GM12878 (cell line): ENCODE data around the gene DQX1. TPM values are rescaled to one million over a fixed set of nuclear protein-coding genes. Genes with fewer than 3 reads are reported as not detected.
"Not testable (repeated sequence)": the region's sequence is repeated elsewhere in the genome, so short reads cannot be mapped to it uniquely, and the experiment has no call there.

Experiments used
- ATAC-seq: fragments of 200-7000 bp; cut with Tn5 transposase; 3 replicates; pipeline ENCODE4 v1.9.1; 2020; ENCODE audit warnings: mild to moderate bottlenecking, moderate library complexity
- BruUV-seq: library from RNA; stranded (reverse); fragments of 400-500 nt; replicated peaks from 2 replicates; lab custom pipeline; 2021; lab: Mats Ljungman, UMichigan
- CTCF ChIA-PET: fragments of 300-600 bp; sonication (Branson Sonifier 250); formaldehyde crosslinking; extraction: SDS; loops from one replicate; lab custom pipeline; 2021; ENCODE audit warnings: inconsistent platforms; lab: Yijun Ruan, JAX
- POLR2A ChIA-PET: fragments of 350-600 bp; formaldehyde crosslinking; extraction: SDS; loops from one replicate; lab custom pipeline; 2021; ENCODE audit warnings: inconsistent platforms; lab: Charles Lee
- RAD21 ChIA-PET: fragments of 300-600 bp; sonication (Branson Sonifier 250); formaldehyde crosslinking; loops from one replicate; lab custom pipeline; 2023; ENCODE audit warnings: antibody characterized with exemption; ENCODE audit not compliant: unreplicated experiment; lab: Charles Lee
- SMC1A ChIA-PET: fragments of 300-600 bp; sonication (Branson Sonifier 250); formaldehyde crosslinking; loops from one replicate; lab custom pipeline; 2023; ENCODE audit not compliant: unreplicated experiment, uncharacterized antibody; lab: Charles Lee
- DNase-seq: peaks from one replicate; pipeline ENCODE4 v3.0.0-alpha.2; 2011; ENCODE audit warnings: low read depth, low spot score
- FAIRE-seq: peaks from 3 replicates; lab custom pipeline; 2011; peaks lifted over from hg19 to GRCh38; lab: Jason Lieb, UNC
- H2AFZ ChIP-seq: 2 replicates; pipeline ENCODE4 v1.6.0; 2011; ENCODE audit warnings: low read depth, low read length, control low read depth; ENCODE audit not compliant: control insufficient read depth
- H3K27ac ChIP-seq: 2 replicates; pipeline ENCODE4 v1.5.1; 2011; ENCODE audit warnings: control low read depth; ENCODE audit not compliant: control insufficient read depth, insufficient read depth
- H3K27me3 ChIP-seq, 2 experiments: replicated peaks in 1 of 2; 2 replicates each; pipeline versions ENCODE4 v1.6.0 to v1.6.1; 2011; ENCODE audit warnings: low read length in 1 of 2; ENCODE audit not compliant: control insufficient read depth in 2 of 2, insufficient read depth in 2 of 2
- H3K36me3 ChIP-seq, 2 experiments: 2 replicates each; pipeline ENCODE4 v1.5.1; 2011; ENCODE audit warnings: low read length in 1 of 2; ENCODE audit not compliant: control insufficient read depth in 2 of 2, insufficient read depth in 2 of 2
- H3K4me1 ChIP-seq: 2 replicates; pipeline ENCODE4 v1.6.1; 2011; ENCODE audit warnings: mild to moderate bottlenecking, low read length, moderate library complexity, mixed read lengths; ENCODE audit not compliant: control insufficient read depth, insufficient read depth
- H3K4me2 ChIP-seq: 2 replicates; pipeline ENCODE4 v1.6.0; 2011; ENCODE audit warnings: control low read depth; ENCODE audit not compliant: control insufficient read depth, insufficient read depth
- H3K4me3 ChIP-seq: fragments of 200-600 bp; sonication (generic); 2 replicates; pipeline ENCODE4 v1.5.1; 2016
- H3K79me2 ChIP-seq: 2 replicates; pipeline ENCODE4 v1.6.0; 2011; ENCODE audit warnings: low read length; ENCODE audit not compliant: control insufficient read depth, insufficient read depth
- H3K9ac ChIP-seq: 2 replicates; pipeline ENCODE4 v1.8.0; 2011; ENCODE audit warnings: low read length, control low read depth, mixed read lengths; ENCODE audit not compliant: control insufficient read depth, insufficient read depth
- H3K9me3 ChIP-seq: replicated peaks from 3 replicates; pipeline ENCODE4 v1.5.1; 2011; ENCODE audit warnings: mild to moderate bottlenecking, low read length; ENCODE audit not compliant: control insufficient read depth, insufficient read depth
- H4K20me1 ChIP-seq: 2 replicates; pipeline ENCODE4 v1.6.0; 2011; ENCODE audit not compliant: control insufficient read depth, insufficient read depth
- CBX3 ChIP-seq: fragments of 200-600 bp; sonication (generic); IDR thresholded peaks from 2 replicates; pipeline ENCODE4 v1.6.1; 2016; ENCODE audit warnings: low read depth, borderline replicate concordance
- CHD2 ChIP-seq: IDR thresholded peaks from 2 replicates; pipeline ENCODE4 v1.6.1; 2011; ENCODE audit warnings: low read depth, low read length, improper control_type of control experiment, borderline replicate concordance
- ESRRA ChIP-seq: IDR thresholded peaks from 2 replicates; pipeline ENCODE4 v1.6.1; 2012; ENCODE audit warnings: mild to moderate bottlenecking, low read length, improper control_type of control experiment
- FOS ChIP-seq: IDR thresholded peaks from 3 replicates; pipeline ENCODE4 v1.6.1; 2011; ENCODE audit warnings: borderline replicate concordance; ENCODE audit not compliant: insufficient read length; ENCODE audit errors: extremely low read depth
- HDGF ChIP-seq: fragments of 450-650 bp; IDR thresholded peaks from 2 replicates; pipeline ENCODE4 v1.6.1; 2016; ENCODE audit warnings: antibody characterized with exemption
- IRF4 ChIP-seq: IDR thresholded peaks from 2 replicates; pipeline ENCODE4 v1.6.1; 2011; ENCODE audit warnings: low read depth, low read length
- MEF2A ChIP-seq: IDR thresholded peaks from 2 replicates; pipeline ENCODE4 v1.6.1; 2011; ENCODE audit warnings: low read depth, mild to moderate bottlenecking, low read length, moderate library complexity; ENCODE audit not compliant: insufficient read depth
- MTA2 ChIP-seq: fragments of 450-650 bp; IDR thresholded peaks from 2 replicates; pipeline ENCODE4 v1.6.1; 2016; ENCODE audit warnings: low read depth, mild to moderate bottlenecking, moderate library complexity
- RCOR1 ChIP-seq: conservative IDR thresholded peaks from 2 replicates; pipeline ENCODE4 v1.6.1; 2012; ENCODE audit warnings: low read depth, low read length, improper control_type of control experiment
- SP1 ChIP-seq: IDR thresholded peaks from one replicate; pipeline ENCODE4 v1.6.1; 2011; ENCODE audit warnings: low read depth, low read length
- ZBED1 ChIP-seq: IDR thresholded peaks from 2 replicates; pipeline ENCODE4 v1.6.1; 2016; ENCODE audit warnings: borderline replicate concordance
- ZNF24 ChIP-seq: fragments of 450-650 bp; IDR thresholded peaks from 2 replicates; pipeline ENCODE4 v1.6.1; 2017; ENCODE audit warnings: antibody characterized with exemption, mild to moderate bottlenecking
- WGBS: methylation state at CpG from one replicate; pipeline ENCODE4 v1.1.6; 2016; ENCODE audit warnings: low lambda C conversion rate; ENCODE audit not compliant: insufficient replicate concordance, insufficient coverage; ENCODE audit errors: missing lambda C conversion rate; 5-methylcytosine and 5-hydroxymethylcytosine counted together
- in situ Hi-C: fragments of 300-500 bp; cut with MboI; formaldehyde crosslinking; loops from 9 replicates; pipeline ENCODE4 v1.14.3; 2018; ENCODE audit warnings: mixed read lengths
- intact Hi-C: fragments of 100-400 bp; cut with micrococcal nuclease; formaldehyde crosslinking; loops from one replicate; pipeline ENCODE4 v1.14.2; 2022; ENCODE audit not compliant: unreplicated experiment
- polyA plus RNA-seq, 11 experiments: library from polyadenylated mRNA; depleted of rRNA in 4 of 11; unstranded in 6 of 11; stranded (reverse) in 5 of 11; fragments of >200 nt; fragmentation: Nextera tagmentation in 4 of 11; fragmentation: Illumina TruSeq in 1 of 11; extraction: Ambion mirVana in 4 of 11; extraction: Trizol in 1 of 11; gene quantifications; 1 replicate in 1 of 11; 2 replicates in 10 of 11; pipeline versions ENCODE4 v1.2.1 to v1.2.3, GENCODE V29; 2011 to 2016; ENCODE audit warnings: inconsistent platforms in 2 of 11, missing spikeins in 2 of 11, low read depth in 1 of 11
- total RNA-seq, 4 experiments: library from RNA; depleted of rRNA in 3 of 4; stranded (reverse); fragments of >200 nt in 3 of 4; fragmentation: Illumina TruSeq in 1 of 4; extraction: Trizol in 1 of 4; gene quantifications; 2 replicates each; pipeline versions ENCODE4 v1.2.1 to v1.2.3, GENCODE V29; 2013 to 2021
- TF ChIP-seq, protein P1 (sequence below): fragments of 450-650 bp; formaldehyde crosslinking; IDR thresholded peaks from 2 replicates; pipeline ENCODE4 v1.4.0; 2020; ENCODE audit warnings: mild to moderate bottlenecking, moderate library complexity

The DQX1 gene
- total and polyA plus RNA-seq, 10 of the 15 experiments (the other 5 are each of a cell fraction or from before 2014, with no cell fraction given) = 0.34 to 2.1 (median 0.86) TPM

DNA sequence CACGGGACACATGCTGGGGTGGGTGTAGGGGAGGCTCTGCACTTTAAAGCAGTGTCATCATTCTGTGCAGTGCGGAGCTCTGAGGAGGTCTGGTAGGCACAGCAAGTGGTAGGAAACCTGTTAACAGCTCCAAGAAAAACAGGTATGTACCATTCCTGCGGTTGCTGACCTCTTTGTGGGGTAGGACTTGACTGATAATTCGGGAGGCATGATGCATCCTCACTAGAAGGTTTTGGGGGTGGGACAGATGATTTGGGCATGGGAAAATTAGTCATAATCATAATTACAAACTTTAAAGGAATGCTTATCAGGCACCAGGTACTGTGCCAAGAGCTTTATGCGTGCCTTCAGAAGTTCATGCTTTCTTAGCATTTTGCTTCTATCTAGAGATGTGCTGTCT lies 38.2 kb upstream of the DQX1 start (continued):
- TF ChIP-seq, protein P1, sequence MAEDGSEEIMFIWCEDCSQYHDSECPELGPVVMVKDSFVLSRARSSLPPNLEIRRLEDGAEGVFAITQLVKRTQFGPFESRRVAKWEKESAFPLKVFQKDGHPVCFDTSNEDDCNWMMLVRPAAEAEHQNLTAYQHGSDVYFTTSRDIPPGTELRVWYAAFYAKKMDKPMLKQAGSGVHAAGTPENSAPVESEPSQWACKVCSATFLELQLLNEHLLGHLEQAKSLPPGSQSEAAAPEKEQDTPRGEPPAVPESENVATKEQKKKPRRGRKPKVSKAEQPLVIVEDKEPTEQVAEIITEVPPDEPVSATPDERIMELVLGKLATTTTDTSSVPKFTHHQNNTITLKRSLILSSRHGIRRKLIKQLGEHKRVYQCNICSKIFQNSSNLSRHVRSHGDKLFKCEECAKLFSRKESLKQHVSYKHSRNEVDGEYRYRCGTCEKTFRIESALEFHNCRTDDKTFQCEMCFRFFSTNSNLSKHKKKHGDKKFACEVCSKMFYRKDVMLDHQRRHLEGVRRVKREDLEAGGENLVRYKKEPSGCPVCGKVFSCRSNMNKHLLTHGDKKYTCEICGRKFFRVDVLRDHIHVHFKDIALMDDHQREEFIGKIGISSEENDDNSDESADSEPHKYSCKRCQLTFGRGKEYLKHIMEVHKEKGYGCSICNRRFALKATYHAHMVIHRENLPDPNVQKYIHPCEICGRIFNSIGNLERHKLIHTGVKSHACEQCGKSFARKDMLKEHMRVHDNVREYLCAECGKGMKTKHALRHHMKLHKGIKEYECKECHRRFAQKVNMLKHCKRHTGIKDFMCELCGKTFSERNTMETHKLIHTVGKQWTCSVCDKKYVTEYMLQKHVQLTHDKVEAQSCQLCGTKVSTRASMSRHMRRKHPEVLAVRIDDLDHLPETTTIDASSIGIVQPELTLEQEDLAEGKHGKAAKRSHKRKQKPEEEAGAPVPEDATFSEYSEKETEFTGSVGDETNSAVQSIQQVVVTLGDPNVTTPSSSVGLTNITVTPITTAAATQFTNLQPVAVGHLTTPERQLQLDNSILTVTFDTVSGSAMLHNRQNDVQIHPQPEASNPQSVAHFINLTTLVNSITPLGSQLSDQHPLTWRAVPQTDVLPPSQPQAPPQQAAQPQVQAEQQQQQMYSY = no peak
- TF ChIP-seq ESRRA = no peak
- no peak for TF ChIP-seq HDGF

DNA sequence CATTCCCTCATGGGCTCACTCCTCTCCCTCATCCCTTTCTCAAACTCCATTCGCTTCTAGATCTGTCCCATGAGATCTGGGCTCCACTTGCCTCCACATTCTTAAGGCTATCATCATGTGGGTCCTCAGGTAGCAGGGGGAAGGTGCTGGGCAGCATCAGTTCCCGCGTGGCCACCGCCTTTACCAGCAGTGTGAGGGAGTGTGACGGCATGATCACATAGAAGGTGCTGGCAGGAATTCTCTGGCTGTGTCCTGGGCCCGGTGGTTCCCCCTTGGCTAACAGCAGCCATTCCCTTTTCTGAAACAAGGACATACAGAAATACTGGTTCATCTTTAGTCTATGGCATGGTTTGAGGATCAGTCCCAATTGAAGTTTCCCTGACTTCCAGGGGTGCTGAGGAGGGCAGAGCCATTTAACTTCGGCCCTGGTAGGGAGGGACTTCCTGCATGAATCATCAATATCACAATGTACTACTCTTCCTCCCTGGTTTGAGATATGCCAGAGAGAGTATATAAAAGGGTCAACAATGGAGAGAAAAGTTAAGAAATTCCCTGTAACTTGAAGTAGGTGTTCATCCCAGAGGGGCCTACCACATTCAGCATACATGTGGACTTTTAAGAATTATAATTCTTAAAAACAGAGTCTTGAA lies 36.2 kb upstream of the DQX1 start:
- no peak for FAIRE-seq
- Histone ChIP-seq H2AFZ (no peak overlapping the region), H3K79me2 (no peaks in the 10 kb centered on the region)
- TF ChIP-seq IRF4 = no peak
- TF ChIP-seq RCOR1 = no peak
- no peak for TF ChIP-seq SP1
- TF ChIP-seq CBX3 = no peak
- TF ChIP-seq ZBED1 = no peak
- TF ChIP-seq CHD2 = no peak
- TF ChIP-seq FOS = no peak
- TF ChIP-seq MTA2 = no peak
- no peak for TF ChIP-seq ZNF24
- no peak for TF ChIP-seq MEF2A
- TF ChIP-seq, all 136 proteins: peak for 0
- Histone ChIP-seq H3K27ac (no peak overlapping the region), H3K4me2 (no peak overlapping the region), H3K4me3 (no peak overlapping the region), H3K36me3 (peaks cover 0 to 5% of the 10 kb centered on the region in 2 experiments; a peak in 1 of 4 replicates), H3K27me3 (no peaks in the 10 kb centered on the region), H3K9ac (no peak overlapping the region), H4K20me1 (no peaks in the 10 kb centered on the region), H3K4me1 (peaks cover 15% of the 10 kb centered on the region), H3K9me3 (no peaks in the 10 kb centered on the region)
- DNase-seq = no peak
- intact Hi-C loops (no loop called here), in situ Hi-C loops (no loop called here)
- 82% methylated on average over 7 of the region's 7 CpGs for WGBS
- ChIA-PET POLR2A (no interaction called here), SMC1A (interaction anchor here (1.0 kb wide), 1 partner anchor 25 kb away, joined by 3 read pairs; no protein-coding TSS in a partner anchor), RAD21 (no interaction called here), CTCF (no interaction called here)
- no peak for ATAC-seq
- BruUV-seq = no TSS peak

DNA sequence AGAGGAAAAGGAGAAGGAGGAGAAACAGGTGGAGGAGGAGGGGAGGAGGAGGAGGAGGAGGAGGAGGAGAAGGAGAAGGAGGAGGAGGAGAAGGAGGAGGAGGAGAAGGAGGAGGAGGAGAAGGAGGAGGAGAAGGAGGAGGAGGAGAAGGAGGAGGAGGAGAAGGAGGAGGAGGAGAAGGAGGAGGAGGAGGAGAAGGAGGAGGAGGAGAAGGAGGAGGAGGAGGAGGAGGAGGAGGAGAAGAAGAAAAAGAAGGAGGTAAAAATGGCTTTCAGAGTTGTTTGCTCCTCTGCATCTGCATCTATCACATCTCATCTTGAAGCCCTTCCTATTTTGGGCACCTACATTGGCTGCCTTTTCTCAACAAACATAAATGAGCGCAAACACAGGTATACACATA lies 35.0 kb upstream of the DQX1 start:
- BruUV-seq, H3K27me3 ChIP-seq, H3K9me3 ChIP-seq, SMC1A ChIA-PET, H4K20me1 ChIP-seq, H3K4me2 ChIP-seq, H3K9ac ChIP-seq, intact Hi-C loops, in situ Hi-C loops, ATAC-seq, H2AFZ ChIP-seq, H3K4me3 ChIP-seq, FAIRE-seq, H3K27ac ChIP-seq, RAD21 ChIA-PET, DNase-seq, CTCF ChIA-PET: not testable (repeated sequence)
- WGBS = 100% methylated on average over 1 of the region's 1 CpG
- Histone ChIP-seq H3K4me1 (peaks cover 13% of the 10 kb centered on the region), H3K36me3 (peaks cover 1 to 11% of the 10 kb centered on the region in 2 experiments; a peak in 2 of 4 replicates), H3K79me2 (peaks cover 11% of the 10 kb centered on the region)
- POLR2A ChIA-PET = interaction anchor here (17.8 kb wide), 1 partner anchor 15 kb away, joined by 441 read pairs; no protein-coding TSS in a partner anchor
